Brain microvascular endothelial cell (primary cell): ENCODE results near the gene WDTC1.
A peak's percentile ranks its signal among the peaks of the same experiment; 100 is the strongest.

Source experiments
- DNase-seq: peaks from one replicate; pipeline ENCODE4 v3.0.0-alpha.2; 2020
- H3K27ac ChIP-seq: fragments of 250-450 bp; sonication (Bioruptor Pico); 2 replicates; pipeline ENCODE4 v1.5.1; 2020; ENCODE audit warnings: mild to moderate bottlenecking, moderate library complexity
- H3K27me3 ChIP-seq: fragments of 250-450 bp; sonication (Bioruptor Pico); replicated peaks from 2 replicates; pipeline ENCODE4 v1.5.1; 2020; ENCODE audit warnings: mild to moderate bottlenecking
- H3K36me3 ChIP-seq: fragments of 250-450 bp; sonication (Bioruptor Pico); replicated peaks from 2 replicates; pipeline ENCODE4 v1.5.1; 2020; ENCODE audit warnings: mild to moderate bottlenecking
- H3K4me3 ChIP-seq: 2 replicates; pipeline ENCODE4 v1.5.1; 2011; ENCODE audit warnings: low read depth, mild to moderate bottlenecking, control low read depth, low read length, moderate library complexity
- CTCF ChIP-seq: IDR thresholded peaks from 2 replicates; pipeline ENCODE4 v1.5.1; 2011; ENCODE audit warnings: low read depth, mild to moderate bottlenecking, moderate library complexity, low read length, control low read depth, inconsistent platforms; ENCODE audit errors: missing control alignments
- in situ Hi-C: cut with HindIII; loops from 2 replicates; pipeline ENCODE4 v1.10.0; 2017; ENCODE audit warnings: low sequenced_read_pairs, low pct_ligation_motif_present

Gene WDTC1

DNA sequence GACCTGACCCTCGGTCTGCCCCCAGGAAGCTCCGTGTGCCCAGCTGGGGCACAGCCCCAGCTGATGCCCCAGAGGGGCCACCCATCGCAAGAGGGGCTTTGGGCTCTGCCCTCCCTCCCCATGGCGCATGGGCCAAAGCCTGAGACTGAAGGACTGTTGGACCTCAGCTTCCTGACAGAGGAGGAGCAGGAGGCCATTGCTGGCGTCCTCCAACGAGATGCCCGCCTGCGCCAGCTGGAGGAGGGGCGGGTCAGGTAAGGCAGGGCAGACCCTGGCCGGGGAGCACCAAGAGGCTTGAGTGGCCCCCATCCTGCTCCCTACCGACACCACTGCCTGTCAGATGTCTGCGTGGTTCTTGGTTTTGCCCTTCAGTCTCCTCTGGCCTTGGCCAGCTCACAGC lies 110.8 kb downstream of the WDTC1 start:
- H3K36me3 ChIP-seq = no peaks in the 10 kb centered on the region
- no peaks in the 10 kb centered on the region for H3K27me3 ChIP-seq
- H3K27ac ChIP-seq = no peak overlapping the region
- in situ Hi-C loops = no loop called here
- no peak overlapping the region for H3K4me3 ChIP-seq
- no peak for TF ChIP-seq CTCF
- DNase-seq = no peak

GRCh38 chr1:27346357-27346756 lies 111.9 kb downstream of the WDTC1 start:
- TF ChIP-seq CTCF = no peak
- H3K36me3 ChIP-seq = no peaks in the 10 kb centered on the region
- in situ Hi-C loops = no loop called here
- H3K27me3 ChIP-seq = no peaks in the 10 kb centered on the region
- no peak overlapping the region for H3K4me3 ChIP-seq
- H3K27ac ChIP-seq = no peak overlapping the region
- no peak for DNase-seq

DNA sequence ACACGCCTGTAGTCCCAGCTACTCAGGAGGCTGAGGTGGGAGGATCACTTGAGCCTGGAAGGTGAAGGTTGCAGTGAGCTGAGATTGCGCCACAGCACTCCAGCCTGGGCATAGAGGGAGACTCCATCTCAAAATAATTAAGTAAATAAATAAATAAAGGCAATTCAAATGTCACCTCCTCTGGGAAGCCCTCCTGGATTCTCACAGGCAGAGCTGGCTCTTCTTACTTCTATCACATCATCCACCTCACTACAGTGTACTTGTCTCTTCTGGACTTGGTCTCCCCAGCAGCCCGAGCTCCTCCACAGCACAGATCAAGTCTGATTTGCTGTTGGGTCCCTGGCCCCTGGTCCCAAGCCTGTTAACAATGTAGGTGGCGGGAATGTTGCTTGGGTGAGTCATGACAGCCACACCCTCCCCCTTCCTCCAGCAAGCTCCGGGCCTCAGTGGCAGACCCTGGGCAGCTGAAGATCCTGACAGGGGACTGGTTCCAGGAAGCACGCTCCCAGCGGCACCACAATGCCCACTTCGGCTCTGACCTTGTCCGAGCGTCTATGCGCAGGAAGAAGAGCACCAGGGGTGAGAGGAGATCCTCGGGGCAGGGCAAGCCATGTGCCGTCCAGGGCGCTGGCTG lies 112.7 kb downstream of the WDTC1 start:
- in situ Hi-C loops = no loop called here

GRCh38 chr1:27348861-27349783 lies 114.7 kb downstream of the WDTC1 start:
- no peak for DNase-seq
- TF ChIP-seq CTCF = no peak
- peak overlapping the region; percentile 35 for H3K4me3 ChIP-seq
- H3K27me3 ChIP-seq = no peaks in the 10 kb centered on the region
- H3K27ac ChIP-seq = no peak overlapping the region
- in situ Hi-C loops = no loop called here
- no peaks in the 10 kb centered on the region for H3K36me3 ChIP-seq

More for the DNA sequence above, 112.7 kb downstream of the WDTC1 start:
- H3K27ac ChIP-seq = no peak overlapping the region
- H3K27me3 ChIP-seq = no peaks in the 10 kb centered on the region
- no peak for TF ChIP-seq CTCF
- H3K36me3 ChIP-seq = no peaks in the 10 kb centered on the region
- no peak overlapping the region for H3K4me3 ChIP-seq
- DNase-seq = no peak

DNA sequence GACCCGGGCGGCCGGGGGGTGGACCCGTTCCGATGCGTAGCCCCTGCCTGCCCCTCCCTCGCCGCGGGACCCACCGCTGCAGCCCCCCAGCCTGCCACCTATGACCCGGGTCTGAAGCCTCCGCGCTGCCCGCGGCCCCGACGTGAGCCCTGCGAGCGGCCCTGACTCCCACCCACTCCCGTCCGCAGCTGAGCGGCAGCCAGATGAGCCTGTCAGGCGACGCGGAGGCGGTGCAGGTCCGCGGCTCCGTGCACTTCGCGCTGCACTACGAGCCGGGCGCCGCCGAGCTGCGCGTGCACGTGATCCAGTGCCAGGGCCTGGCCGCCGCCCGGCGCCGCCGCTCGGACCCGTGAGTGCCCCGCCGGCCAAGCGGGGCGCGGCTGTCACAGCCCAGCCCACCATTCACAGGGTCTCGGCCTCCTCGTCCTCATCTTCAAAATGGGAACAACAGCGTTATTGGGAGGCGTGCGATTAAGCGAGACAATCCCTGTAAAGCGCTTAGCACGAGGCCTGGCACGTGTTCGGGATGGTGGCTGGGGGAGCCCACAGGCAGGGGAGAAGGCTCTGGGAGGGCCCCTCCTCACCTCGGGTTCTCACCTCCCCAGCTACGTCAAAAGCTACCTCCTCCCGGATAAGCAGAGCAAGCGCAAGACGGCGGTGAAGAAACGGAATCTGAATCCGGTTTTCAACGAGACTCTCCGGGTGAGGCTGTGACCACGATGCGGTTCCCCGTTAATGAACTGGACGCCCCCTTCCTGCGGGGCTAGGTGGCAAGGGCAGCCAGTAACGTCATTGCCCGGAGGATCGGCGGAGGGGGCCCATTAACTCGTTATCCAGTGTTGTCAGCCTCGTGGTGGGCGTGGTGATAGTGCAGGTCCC lies 115.6 kb downstream of the WDTC1 start:
- Histone ChIP-seq H3K27ac (no peak overlapping the region), H3K36me3 (no peaks in the 10 kb centered on the region), H3K4me3 (peak overlapping the region; percentile 35), H3K27me3 (no peaks in the 10 kb centered on the region)
- peak; percentile 53 for DNase-seq
- in situ Hi-C loops = no loop called here
- no peak for TF ChIP-seq CTCF
